Aorta (tissue), 5 donors: ENCODE measurements around the gene ULK2. TPM values are rescaled to one million over a fixed set of nuclear protein-coding genes. Genes with fewer than 3 reads are reported as not detected.
"Not testable (repeated sequence)": the region's sequence is repeated elsewhere in the genome, so short reads cannot be mapped to it uniquely, and the experiment has no call there.

Source experiments
- ATAC-seq: fragments of 200-7000 bp; cut with Tn5 transposase; one replicate; pipeline ENCODE4 v1.9.1; 2022; ENCODE audit warnings: moderate library complexity; ENCODE audit not compliant: low FRiP score
- DNase-seq, 2 donors: peaks; one replicate each; pipeline ENCODE4 v3.0.0-alpha.2; 2020
- H3K27ac ChIP-seq, 2 donors: one replicate each; pipeline ENCODE4 v1.5.1; 2013; ENCODE audit warnings: low read length in 2 of 2, mild to moderate bottlenecking in 2 of 2, moderate library complexity in 2 of 2, control low read depth in 1 of 2, inconsistent platforms in 1 of 2, low read depth in 1 of 2
- H3K27me3 ChIP-seq, 2 donors: one replicate each; pipeline ENCODE4 v1.6.1; 2013; ENCODE audit warnings: control low read depth in 1 of 2, low read length in 1 of 2, mild to moderate bottlenecking in 1 of 2, moderate library complexity in 1 of 2; ENCODE audit not compliant: insufficient read depth in 2 of 2, control insufficient read depth in 1 of 2
- H3K36me3 ChIP-seq, 2 donors: one replicate each; pipeline ENCODE4 v1.6.1; 2013; ENCODE audit warnings: control low read depth in 1 of 2, low read length in 1 of 2, mild to moderate bottlenecking in 1 of 2; ENCODE audit not compliant: insufficient read depth in 2 of 2, control insufficient read depth in 1 of 2
- H3K4me1 ChIP-seq, 2 donors: one replicate each; pipeline ENCODE4 v1.6.1; 2013; ENCODE audit warnings: low read length in 2 of 2, control low read depth in 1 of 2, mild to moderate bottlenecking in 1 of 2, moderate library complexity in 1 of 2; ENCODE audit not compliant: insufficient read depth in 2 of 2, control insufficient read depth in 1 of 2
- H3K4me3 ChIP-seq, 2 donors: one replicate each; pipeline ENCODE4 v1.5.1; 2013; ENCODE audit warnings: low read length in 2 of 2, control low read depth in 1 of 2, mild to moderate bottlenecking in 1 of 2
- H3K9me3 ChIP-seq: one replicate; pipeline ENCODE4 v1.6.1; 2013; ENCODE audit warnings: mild to moderate bottlenecking, low read length; ENCODE audit not compliant: control insufficient read depth
- WGBS, 2 donors: extraction: QIAGEN DNeasy Blood & Tissue Kit; methylation state at CpG; one replicate each; pipeline ENCODE4 v1.1.7; 2013; 5-methylcytosine and 5-hydroxymethylcytosine counted together
- intact Hi-C, 2 donors: fragments of 100-400 bp; cut with DNase I; formaldehyde crosslinking; loops; one replicate each; pipeline versions ENCODE4 v1.14.2 to v1.15.0; 2022
- polyA plus RNA-seq, 2 donors: library from polyadenylated mRNA; stranded (reverse); fragments of 200-250 nt; gene quantifications; one replicate each; pipeline ENCODE4 v1.2.3, GENCODE V29; 2013
- total RNA-seq, 2 donors: library from RNA; stranded (reverse); fragmentation: NEBNext Ultra II Directional; extraction: Animal tissue kit (Norgen Biotek cat#: 25700); gene quantifications; one replicate each; pipeline ENCODE4 v1.2.1, GENCODE V29; 2021
- donor health status: healthy with polysubstance abuse.
- donor health status: Bipolar disorder and iron deficiency.
- donor health status: DM: no; HTN: no; CAD: no.
- donor health status: DM: no; HTN: no; CAD: no.
- donor health status: DM: yes; HTN: yes; CAD: no.

ULK2 gene
- total and polyA plus RNA-seq, 4 donors, result 5.6 to 28.9 (median 16.8) TPM

- peak in 1 of 2 donors; percentile 89 for DNase-seq
- 79 to 80% methylated on average over 13 of the region's 13 CpGs for WGBS, 2 donors
- intact Hi-C loops, result no loop called here
Measured at GRCh38 chr17:19876529-19877161, 8.9 kb upstream of the ULK2 start.

GRCh38 chr17:19874256-19874655 is 6.5 kb upstream of the ULK2 start:
- Histone ChIP-seq H3K27me3 (no peaks in the 10 kb centered on the region), H3K9me3 (no peaks in the 10 kb centered on the region), H3K27ac (no peak overlapping the region), H3K4me1 (no peaks in the 10 kb centered on the region), H3K4me3 (no peak overlapping the region), H3K36me3 (no peaks in the 10 kb centered on the region)
- DNase-seq (no peak), ATAC-seq (no peak)
- WGBS, 2 donors, result 83 to 84% methylated on average over 10 of the region's 10 CpGs
- intact Hi-C loops, result no loop called here

More at GRCh38 chr17:19876529-19877161, 8.9 kb upstream of the ULK2 start:
- no peaks in the 10 kb centered on the region for H3K9me3 ChIP-seq
- no peaks in the 10 kb centered on the region for H3K4me1 ChIP-seq
- ATAC-seq, result peak; percentile 66
- H3K36me3 ChIP-seq, result no peaks in the 10 kb centered on the region
- H3K27ac ChIP-seq, result no peak overlapping the region
- H3K4me3 ChIP-seq, result no peak overlapping the region
- H3K27me3 ChIP-seq, result no peaks in the 10 kb centered on the region

GRCh38 chr17:19873346-19873745 is 5.6 kb upstream of the ULK2 start:
- no peak for ATAC-seq
- H3K27me3 ChIP-seq, result no peaks in the 10 kb centered on the region
- no peak overlapping the region for H3K4me3 ChIP-seq
- H3K27ac ChIP-seq, result no peak overlapping the region
- WGBS, 2 donors, result 89 to 91% methylated on average over 3 of the region's 3 CpGs
- no peaks in the 10 kb centered on the region for H3K36me3 ChIP-seq
- intact Hi-C loops, result no loop called here
- no peaks in the 10 kb centered on the region for H3K4me1 ChIP-seq
- DNase-seq, result no peak
- H3K9me3 ChIP-seq, result no peaks in the 10 kb centered on the region

- Histone ChIP-seq H3K4me1 (no peaks in the 10 kb centered on the region), H3K9me3 (no peaks in the 10 kb centered on the region), H3K36me3 (no peaks in the 10 kb centered on the region), H3K4me3 (peak overlapping the region in 1 of 2 donors; percentile 81), H3K27me3 (no peaks in the 10 kb centered on the region), H3K27ac (no peak overlapping the region)
- intact Hi-C loops, result no loop called here
- peak; percentile 51 for ATAC-seq
- WGBS, 2 donors, result 16 to 18% methylated on average over 23 of the region's 23 CpGs
- DNase-seq, result no peak
Measured at GRCh38 chr17:19868079-19868395, 301 bp upstream of the ULK2 start.

GRCh38 chr17:19867079-19867328 is 732 bp downstream of the ULK2 start:
- Histone ChIP-seq H3K27ac (peak overlapping the region in 1 of 2 donors; percentile 43), H3K4me3 (peak overlapping the region; percentile 81 to 86), H3K9me3 (no peaks in the 10 kb centered on the region), H3K36me3 (no peaks in the 10 kb centered on the region), H3K27me3 (no peaks in the 10 kb centered on the region), H3K4me1 (no peaks in the 10 kb centered on the region)
- WGBS, 2 donors, result 0 to 1% methylated on average over 18 to 27 of the region's 27 CpGs
- DNase-seq (peak; percentile 82 to 85), ATAC-seq (peak; percentile 73)
- intact Hi-C loops, result no loop called here

- no peaks in the 10 kb centered on the region for H3K27me3 ChIP-seq
- H3K4me3 ChIP-seq, result no peak overlapping the region
- H3K4me1 ChIP-seq, result no peaks in the 10 kb centered on the region
- H3K27ac ChIP-seq, result no peak overlapping the region
- 84 to 91% methylated on average over 3 of the region's 3 CpGs for WGBS, 2 donors
- no peak for ATAC-seq
- no peaks in the 10 kb centered on the region for H3K36me3 ChIP-seq
- no peaks in the 10 kb centered on the region for H3K9me3 ChIP-seq
- DNase-seq, result no peak
- intact Hi-C loops, result no loop called here
Measured at GRCh38 chr17:19865021-19865420, 2.7 kb downstream of the ULK2 start.

GRCh38 chr17:19860647-19861177 is 7.0 kb downstream of the ULK2 start:
- H3K27ac ChIP-seq, H3K4me1 ChIP-seq, intact Hi-C loops, H3K4me3 ChIP-seq, H3K27me3 ChIP-seq, H3K36me3 ChIP-seq, H3K9me3 ChIP-seq, DNase-seq, ATAC-seq: not testable (repeated sequence)
- 95 to 97% methylated on average over 9 of the region's 9 CpGs for WGBS, 2 donors

- no peak for ATAC-seq
- Histone ChIP-seq H3K4me1 (no peaks in the 10 kb centered on the region), H3K36me3 (no peaks in the 10 kb centered on the region), H3K9me3 (no peaks in the 10 kb centered on the region), H3K4me3 (no peak overlapping the region), H3K27ac (no peak overlapping the region), H3K27me3 (no peaks in the 10 kb centered on the region)
- no peak for DNase-seq
- intact Hi-C loops, result no loop called here
- 79 to 90% methylated on average over 2 of the region's 2 CpGs for WGBS, 2 donors
Measured at GRCh38 chr17:19857640-19858039, 10.1 kb downstream of the ULK2 start.

- DNase-seq, result no peak
- Histone ChIP-seq H3K27me3 (no peaks in the 10 kb centered on the region), H3K27ac (no peak overlapping the region), H3K9me3 (no peaks in the 10 kb centered on the region), H3K4me1 (no peaks in the 10 kb centered on the region), H3K4me3 (no peak overlapping the region), H3K36me3 (no peaks in the 10 kb centered on the region)
- intact Hi-C loops, result no loop called here
- ATAC-seq, result no peak
Measured at GRCh38 chr17:19833914-19834313, 33.8 kb downstream of the ULK2 start.
